HepG2 (cell line): ENCODE measurements around the gene NELL1. TPM values are rescaled to one million over a fixed set of nuclear protein-coding genes. Genes with fewer than 3 reads are reported as not detected.

ENCODE experiments used
- ATAC-seq: fragments of 200-7000 bp; cut with Tn5 transposase; 3 replicates; pipeline ENCODE4 v1.9.1; 2020; ENCODE audit warnings: mild to moderate bottlenecking, moderate library complexity
- BruUV-seq: library from RNA; stranded (reverse); fragments of 400-500 nt; replicated peaks from 2 replicates; lab custom pipeline; 2021; lab: Mats Ljungman, UMichigan
- CTCF ChIA-PET: fragments of 300-600 bp; formaldehyde crosslinking; extraction: SDS; loops from one replicate; lab custom pipeline; 2021; ENCODE audit warnings: low total read pairs, inconsistent platforms, low intra/inter-chr PET ratio; lab: Yijun Ruan, JAX
- POLR2A ChIA-PET: fragments of 350-600 bp; sonication (Branson Sonifier 250); formaldehyde crosslinking; loops from one replicate; lab custom pipeline; 2020; ENCODE audit warnings: antibody characterized with exemption, inconsistent platforms; lab: Yijun Ruan, JAX
- DNase-seq: peaks from one replicate; pipeline ENCODE4 v3.0.0-alpha.2; 2015; ENCODE audit warnings: low spot score
- FAIRE-seq: peaks from 3 replicates; lab custom pipeline; 2011; peaks lifted over from hg19 to GRCh38; lab: Jason Lieb, UNC
- H2AFZ ChIP-seq: one replicate; pipeline ENCODE4 v1.6.1; 2011; ENCODE audit warnings: low read length, inconsistent platforms
- H3K27ac ChIP-seq: fragments of 300-600 bp; 3 replicates; pipeline ENCODE4 v1.8.0; 2011; ENCODE audit warnings: mixed run types, mild to moderate bottlenecking, mixed read lengths, low read length, inconsistent platforms; ENCODE audit not compliant: insufficient read depth; ENCODE audit errors: extremely low read length
- H3K27me3 ChIP-seq, 2 experiments: fragments of 200-600 bp in 1 of 2; 2 replicates in 1 of 2; 3 replicates in 1 of 2; pipeline versions ENCODE4 v1.6.0 to v1.8.0; 2011; ENCODE audit warnings: low read length in 2 of 2, mild to moderate bottlenecking in 2 of 2, moderate library complexity in 2 of 2, inconsistent platforms in 1 of 2; ENCODE audit not compliant: insufficient read depth in 2 of 2, control insufficient read depth in 1 of 2
- H3K36me3 ChIP-seq, 2 experiments: fragments of 200-600 bp in 1 of 2; replicated peaks in 1 of 2; 2 replicates in 1 of 2; 3 replicates in 1 of 2; pipeline versions ENCODE4 v1.5.1 to v1.8.0; 2011; ENCODE audit warnings: low read length in 2 of 2, inconsistent platforms in 1 of 2; ENCODE audit not compliant: insufficient read depth in 2 of 2, control insufficient read depth in 1 of 2
- H3K4me1 ChIP-seq: 2 replicates; pipeline ENCODE4 v1.5.1; 2012; ENCODE audit warnings: low read length, inconsistent platforms; ENCODE audit not compliant: insufficient read depth
- H3K4me2 ChIP-seq: 2 replicates; pipeline ENCODE4 v1.6.0; 2011; ENCODE audit warnings: low read depth, low read length, inconsistent platforms
- H3K4me3 ChIP-seq, 3 experiments: fragments of 200-600 bp in 1 of 3; sonication (generic), shearing (Covaris generic) in 1 of 3; replicated peaks in 1 of 3; 2 replicates each; pipeline ENCODE4 v1.5.1; 2011 to 2016; ENCODE audit warnings: low read length in 3 of 3, inconsistent platforms in 2 of 3, low read depth in 2 of 3, mild to moderate bottlenecking in 2 of 3, control low read depth in 1 of 3, mixed read lengths in 1 of 3; ENCODE audit not compliant: insufficient read depth in 1 of 3
- H3K79me2 ChIP-seq: one replicate; pipeline ENCODE4 v1.6.1; 2011; ENCODE audit warnings: low read length, inconsistent platforms; ENCODE audit not compliant: insufficient read depth
- H3K9ac ChIP-seq: 2 replicates; pipeline ENCODE4 v1.6.0; 2011; ENCODE audit warnings: mild to moderate bottlenecking, low read depth, low read length, inconsistent platforms; ENCODE audit not compliant: insufficient read depth
- H3K9me3 ChIP-seq: 2 replicates; pipeline ENCODE4 v1.5.1; 2012; ENCODE audit warnings: mild to moderate bottlenecking, low read length
- H4K20me1 ChIP-seq: 2 replicates; pipeline ENCODE4 v1.6.0; 2011; ENCODE audit warnings: inconsistent platforms, mild to moderate bottlenecking, low read length, moderate library complexity; ENCODE audit not compliant: insufficient read depth
- HMGXB3 ChIP-seq: sonication (generic); formaldehyde crosslinking; IDR thresholded peaks from 2 replicates; pipeline ENCODE4 v1.4.0; 2020; ENCODE audit warnings: missing genetic modification reagents, borderline replicate concordance
- STAG1 ChIP-seq: sonication (generic); formaldehyde crosslinking; IDR thresholded peaks from 2 replicates; pipeline ENCODE4 v1.4.0; 2020; ENCODE audit warnings: missing genetic modification reagents
- WGBS: methylation state at CpG from one replicate; pipeline ENCODE4 v1.1.6; 2017; ENCODE audit warnings: low lambda C conversion rate; 5-methylcytosine and 5-hydroxymethylcytosine counted together
- in situ Hi-C: cut with HindIII; loops from 2 replicates; pipeline ENCODE4 v1.10.0; 2017; ENCODE audit warnings: low pct_unique_long_range_greater_than_20kb; ENCODE audit not compliant: extremely low pct_ligation_motif_present
- intact Hi-C: fragments of 100-400 bp; cut with micrococcal nuclease; formaldehyde crosslinking; loops from one replicate; pipeline ENCODE4 v1.10.0; 2022; ENCODE audit not compliant: unreplicated experiment
- polyA plus RNA-seq, 8 experiments: library from polyadenylated mRNA; depleted of rRNA in 3 of 8; stranded (reverse) in 7 of 8; unstranded in 1 of 8; fragments of >200 nt; fragmentation: Illumina TruSeq in 4 of 8; extraction: Trizol in 4 of 8; gene quantifications; 2 replicates each; pipeline versions ENCODE4 v1.2.1 to v1.2.3, GENCODE V29; 2011 to 2016; ENCODE audit warnings: low read depth in 4 of 8, missing spikeins in 1 of 8, mixed read lengths in 1 of 8; ENCODE audit not compliant: insufficient read depth in 1 of 8
- total RNA-seq, 5 experiments: library from RNA; depleted of rRNA; stranded (reverse); fragments of >200 nt; fragmentation: Illumina TruSeq; extraction: Trizol; gene quantifications; 2 replicates each; pipeline ENCODE4 v1.2.3, GENCODE V29; 2016; ENCODE audit warnings: low read depth in 1 of 5
- TF ChIP-seq, protein P1 (sequence below): sonication (generic); formaldehyde crosslinking; IDR thresholded peaks from 2 replicates; pipeline ENCODE4 v1.5.0; 2020; ENCODE audit warnings: mild to moderate bottlenecking, missing genetic modification reagents, moderate library complexity
- TF ChIP-seq, protein P2 (sequence below): sonication (generic); formaldehyde crosslinking; IDR thresholded peaks from 2 replicates; pipeline ENCODE4 v1.5.0; 2020; ENCODE audit warnings: mild to moderate bottlenecking, missing genetic modification reagents

The NELL1 gene
- total and polyA plus RNA-seq, 2 of the 13 experiments (the other 11 are each of a cell fraction or from before 2014, with no cell fraction given): not detected

DNA sequence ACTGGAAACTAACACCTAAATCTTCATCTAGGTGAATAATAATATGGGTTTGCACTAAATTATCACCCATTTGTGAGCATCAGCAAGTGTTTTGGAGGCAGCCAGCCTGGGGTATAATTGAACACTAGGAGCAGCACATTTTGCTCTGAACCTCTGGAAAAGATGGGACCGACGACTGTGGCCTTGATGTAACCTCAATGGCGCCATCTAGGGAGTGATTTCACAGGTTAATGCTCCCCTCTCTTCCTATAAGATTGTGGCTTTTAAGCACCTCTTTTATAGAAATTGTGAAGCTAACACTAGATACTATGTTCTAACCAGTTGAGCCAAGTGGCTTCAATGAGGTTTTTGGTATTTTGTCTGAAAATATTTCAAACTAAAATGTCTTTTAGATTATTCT, 203.7 kb downstream of the NELL1 start:
- CTCF ChIA-PET: interaction anchor here (0.8 kb wide), 1 partner anchor 225 kb away, joined by 3 read pairs; no protein-coding TSS in a partner anchor
- no peaks in the 10 kb centered on the region for H3K36me3 ChIP-seq

More for the DNA sequence above, 203.7 kb downstream of the NELL1 start:
- BruUV-seq: no TSS peak
- POLR2A ChIA-PET: no interaction called here
- peak; percentile 30 for FAIRE-seq
- WGBS: 0% methylated on average over 3 of the region's 3 CpGs
- no peaks in the 10 kb centered on the region; a peak in 1 of 5 replicates for H3K27me3 ChIP-seq
- H3K27ac ChIP-seq: no peak overlapping the region
- peak; percentile 49 for DNase-seq
- no peaks in the 10 kb centered on the region for H4K20me1 ChIP-seq
- ATAC-seq: peak; percentile 93
- no peaks in the 10 kb centered on the region for H3K9me3 ChIP-seq
- no peak overlapping the region for H3K4me2 ChIP-seq
- no peaks in the 10 kb centered on the region for H3K4me1 ChIP-seq
- TF ChIP-seq, protein P1, sequence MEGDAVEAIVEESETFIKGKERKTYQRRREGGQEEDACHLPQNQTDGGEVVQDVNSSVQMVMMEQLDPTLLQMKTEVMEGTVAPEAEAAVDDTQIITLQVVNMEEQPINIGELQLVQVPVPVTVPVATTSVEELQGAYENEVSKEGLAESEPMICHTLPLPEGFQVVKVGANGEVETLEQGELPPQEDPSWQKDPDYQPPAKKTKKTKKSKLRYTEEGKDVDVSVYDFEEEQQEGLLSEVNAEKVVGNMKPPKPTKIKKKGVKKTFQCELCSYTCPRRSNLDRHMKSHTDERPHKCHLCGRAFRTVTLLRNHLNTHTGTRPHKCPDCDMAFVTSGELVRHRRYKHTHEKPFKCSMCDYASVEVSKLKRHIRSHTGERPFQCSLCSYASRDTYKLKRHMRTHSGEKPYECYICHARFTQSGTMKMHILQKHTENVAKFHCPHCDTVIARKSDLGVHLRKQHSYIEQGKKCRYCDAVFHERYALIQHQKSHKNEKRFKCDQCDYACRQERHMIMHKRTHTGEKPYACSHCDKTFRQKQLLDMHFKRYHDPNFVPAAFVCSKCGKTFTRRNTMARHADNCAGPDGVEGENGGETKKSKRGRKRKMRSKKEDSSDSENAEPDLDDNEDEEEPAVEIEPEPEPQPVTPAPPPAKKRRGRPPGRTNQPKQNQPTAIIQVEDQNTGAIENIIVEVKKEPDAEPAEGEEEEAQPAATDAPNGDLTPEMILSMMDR (CRISPR knock-in tag): peak; percentile 32
- TF ChIP-seq, protein P2, sequence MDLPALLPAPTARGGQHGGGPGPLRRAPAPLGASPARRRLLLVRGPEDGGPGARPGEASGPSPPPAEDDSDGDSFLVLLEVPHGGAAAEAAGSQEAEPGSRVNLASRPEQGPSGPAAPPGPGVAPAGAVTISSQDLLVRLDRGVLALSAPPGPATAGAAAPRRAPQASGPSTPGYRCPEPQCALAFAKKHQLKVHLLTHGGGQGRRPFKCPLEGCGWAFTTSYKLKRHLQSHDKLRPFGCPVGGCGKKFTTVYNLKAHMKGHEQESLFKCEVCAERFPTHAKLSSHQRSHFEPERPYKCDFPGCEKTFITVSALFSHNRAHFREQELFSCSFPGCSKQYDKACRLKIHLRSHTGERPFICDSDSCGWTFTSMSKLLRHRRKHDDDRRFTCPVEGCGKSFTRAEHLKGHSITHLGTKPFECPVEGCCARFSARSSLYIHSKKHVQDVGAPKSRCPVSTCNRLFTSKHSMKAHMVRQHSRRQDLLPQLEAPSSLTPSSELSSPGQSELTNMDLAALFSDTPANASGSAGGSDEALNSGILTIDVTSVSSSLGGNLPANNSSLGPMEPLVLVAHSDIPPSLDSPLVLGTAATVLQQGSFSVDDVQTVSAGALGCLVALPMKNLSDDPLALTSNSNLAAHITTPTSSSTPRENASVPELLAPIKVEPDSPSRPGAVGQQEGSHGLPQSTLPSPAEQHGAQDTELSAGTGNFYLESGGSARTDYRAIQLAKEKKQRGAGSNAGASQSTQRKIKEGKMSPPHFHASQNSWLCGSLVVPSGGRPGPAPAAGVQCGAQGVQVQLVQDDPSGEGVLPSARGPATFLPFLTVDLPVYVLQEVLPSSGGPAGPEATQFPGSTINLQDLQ: no peak
- TF ChIP-seq HMGXB3 (CRISPR knock-in tag) (no peak), STAG1 (peak; percentile 30)
- H2AFZ ChIP-seq: no peak overlapping the region
- H3K4me3 ChIP-seq: no peak overlapping the region
- in situ Hi-C loops: no loop called here
- no peaks in the 10 kb centered on the region for H3K79me2 ChIP-seq
- no peak overlapping the region for H3K9ac ChIP-seq
- intact Hi-C loops: no loop called here
